SK-N-DZ (cell line): Measurements from ENCODE around the gene TNXB.
A peak's percentile ranks its signal among the peaks of the same experiment; 100 is the strongest.

Source experiments
- DNase-seq: peaks from one replicate; pipeline ENCODE4 v3.0.0-alpha.2; 2015; ENCODE audit warnings: low spot score

The TNXB gene

DNA sequence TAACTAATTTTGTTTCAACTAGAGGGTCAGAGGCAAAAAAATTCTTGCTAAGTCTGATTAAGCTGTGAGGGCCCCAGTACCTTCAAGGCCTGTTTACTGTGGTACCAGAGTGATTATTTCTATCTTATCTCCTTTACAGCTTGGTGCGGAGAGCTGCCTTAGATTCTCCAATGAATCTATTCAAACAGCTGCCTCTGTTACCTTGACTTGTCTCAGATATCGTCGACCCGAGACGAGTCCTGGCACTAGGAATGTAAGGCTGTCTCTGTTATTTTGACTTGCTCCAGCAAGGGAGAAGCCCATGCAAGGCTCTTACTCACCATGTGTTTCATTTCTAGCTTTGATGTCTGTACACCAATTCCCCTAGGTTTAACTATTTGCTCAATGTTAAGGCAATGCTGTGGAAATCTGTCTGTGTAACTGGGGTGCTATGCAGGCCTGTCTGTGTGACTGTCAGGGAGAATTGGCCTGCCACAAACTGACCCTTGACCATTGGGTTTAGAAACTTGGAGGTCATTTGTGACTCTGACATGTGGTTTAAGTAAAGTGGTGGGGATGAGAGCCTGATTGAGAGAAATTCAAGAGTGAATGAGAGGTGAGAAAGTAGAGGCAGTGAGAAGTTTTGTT is 31.4 kb upstream of the TNXB start:
- DNase-seq, result no peak

DNA sequence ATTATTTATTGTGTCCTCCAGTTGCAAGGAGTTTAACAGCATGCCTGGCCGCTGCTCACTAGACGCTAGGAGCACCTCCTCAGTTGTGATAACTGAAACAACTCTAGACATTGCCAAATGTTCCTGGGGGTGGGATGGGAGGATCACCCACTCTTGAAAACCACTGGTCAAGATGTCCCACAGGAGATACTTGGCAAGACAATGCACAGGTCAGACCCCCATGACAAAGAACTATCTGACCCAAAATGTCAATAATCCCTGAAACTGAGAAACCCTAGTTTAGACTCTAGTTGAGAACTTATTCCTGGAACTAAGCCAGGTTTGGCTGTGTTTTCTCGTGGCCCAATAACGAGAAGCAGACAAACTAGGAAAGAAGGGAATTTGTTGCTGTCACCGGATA is 30.5 kb upstream of the TNXB start:
- no peak for DNase-seq

DNA sequence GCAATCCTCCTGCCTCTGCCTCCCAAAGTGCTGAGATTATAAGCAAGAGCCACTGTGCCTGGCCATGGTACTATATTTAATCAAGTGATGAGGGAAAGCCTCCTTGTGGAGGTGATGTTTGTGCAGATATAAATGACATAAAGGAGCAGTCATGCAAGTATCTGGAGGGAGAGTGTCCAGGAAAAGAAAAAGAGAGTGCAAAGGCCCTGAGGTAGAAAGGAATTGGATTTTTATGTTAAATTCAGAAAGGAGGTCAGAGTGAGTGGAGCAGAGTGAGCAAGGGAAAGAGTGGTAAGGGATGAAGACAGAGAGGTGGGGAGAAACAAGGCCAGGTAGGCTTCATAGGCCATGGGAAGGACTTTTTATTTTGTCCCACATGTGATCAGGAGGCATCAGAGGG is 28.3 kb upstream of the TNXB start:
- DNase-seq, result no peak

DNA sequence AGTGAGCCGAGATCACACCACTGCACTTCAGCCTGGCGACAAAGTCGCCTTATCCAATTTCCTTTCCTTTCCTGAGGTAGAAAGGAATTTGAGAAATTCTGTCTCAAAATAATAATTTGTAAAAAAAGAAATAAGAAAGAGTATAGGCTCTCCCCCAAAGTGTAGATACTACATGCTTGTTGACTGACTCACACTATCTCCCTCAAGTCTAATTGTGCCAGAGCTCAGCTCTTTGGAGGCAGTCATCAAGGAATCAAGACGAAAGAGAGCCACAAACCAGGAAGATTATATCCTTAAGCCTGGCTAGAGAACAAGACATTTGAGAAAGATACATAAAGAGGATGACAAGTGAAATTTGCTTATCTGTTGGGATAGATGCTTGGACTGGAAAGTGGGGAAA is 24.6 kb upstream of the TNXB start:
- no peak for DNase-seq

DNA sequence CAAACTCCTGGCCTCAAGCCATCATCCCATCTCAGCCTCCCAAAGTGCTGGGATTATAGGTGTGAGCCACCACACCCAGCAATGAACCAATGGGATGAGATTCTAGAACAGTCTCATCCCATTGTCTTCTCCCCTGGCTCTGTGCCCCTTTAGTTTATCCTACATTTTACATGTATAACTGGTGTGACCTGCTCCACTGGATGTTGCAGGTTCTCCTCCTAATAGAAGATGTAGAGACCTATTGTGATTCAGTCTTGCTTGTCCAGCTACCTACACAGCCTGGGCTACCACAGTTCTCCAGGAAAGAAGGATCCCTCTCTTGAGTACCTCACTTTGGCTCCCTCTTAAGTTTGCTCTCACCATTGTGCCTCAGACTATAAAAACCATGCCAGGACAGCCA is 23.0 kb upstream of the TNXB start:
- no peak for DNase-seq

DNA sequence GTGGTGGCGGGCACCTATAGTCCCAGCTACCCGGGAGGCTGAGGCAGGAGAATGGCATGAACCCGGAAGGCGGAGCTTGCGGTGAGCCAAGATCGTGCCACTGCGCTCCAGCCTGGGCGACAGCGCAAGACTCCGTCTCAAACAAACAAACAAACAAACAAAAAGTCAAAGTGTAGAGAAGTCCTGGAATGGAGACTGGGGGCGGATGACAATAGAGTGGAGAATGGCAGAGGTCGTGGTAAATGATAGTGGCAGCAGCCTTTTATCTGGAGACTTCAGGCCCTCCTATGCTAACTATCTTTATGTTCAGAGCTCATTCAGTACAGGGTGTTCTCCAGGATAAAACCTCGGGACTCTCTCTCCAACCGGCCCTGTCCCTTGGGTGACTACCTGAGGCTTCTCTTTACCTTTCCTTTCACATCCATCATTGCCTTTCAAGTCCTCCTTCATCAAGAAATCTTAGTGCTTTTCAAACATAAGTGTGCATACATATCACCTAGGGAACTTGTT is 22.4 kb upstream of the TNXB start:
- DNase-seq, result no peak

DNA sequence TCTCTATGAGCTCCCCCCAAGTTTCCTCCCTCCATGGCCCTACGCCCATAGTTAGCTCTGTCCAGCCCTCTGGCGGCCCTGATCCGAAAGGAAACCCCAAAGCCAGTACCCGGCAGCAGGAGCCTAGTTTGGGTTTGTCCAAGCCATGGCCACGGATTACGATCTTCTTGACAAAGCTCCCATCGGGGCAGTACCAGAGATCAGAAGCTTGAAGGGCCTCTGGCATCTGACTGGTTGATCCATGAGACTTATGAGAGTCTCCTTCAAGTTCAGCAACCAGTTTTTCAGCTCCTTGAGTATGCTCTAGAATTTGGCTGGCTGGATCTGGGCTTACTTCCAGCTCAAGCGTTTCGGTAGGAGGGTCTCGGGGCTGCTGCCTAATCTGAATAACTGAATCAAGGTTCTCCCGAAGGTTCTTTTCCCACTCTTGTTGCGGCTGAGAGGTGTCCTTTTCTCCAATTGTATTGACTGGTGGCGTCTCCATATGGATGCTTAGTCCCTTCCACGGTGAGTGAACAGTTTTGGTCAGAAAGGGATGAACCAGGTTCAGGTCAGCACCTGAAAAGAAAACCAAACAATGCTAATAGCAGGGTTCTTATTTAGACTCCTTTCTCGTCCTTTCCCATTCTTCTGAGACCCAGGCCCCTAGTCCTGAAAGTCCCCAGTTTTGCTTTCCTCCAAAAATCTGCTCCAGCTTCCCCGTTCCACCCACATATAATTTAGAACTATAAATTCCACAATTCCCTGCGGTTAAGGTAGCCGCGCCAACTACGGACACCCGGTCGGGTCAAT is 20.4 kb upstream of the TNXB start:
- no peak for DNase-seq

DNA sequence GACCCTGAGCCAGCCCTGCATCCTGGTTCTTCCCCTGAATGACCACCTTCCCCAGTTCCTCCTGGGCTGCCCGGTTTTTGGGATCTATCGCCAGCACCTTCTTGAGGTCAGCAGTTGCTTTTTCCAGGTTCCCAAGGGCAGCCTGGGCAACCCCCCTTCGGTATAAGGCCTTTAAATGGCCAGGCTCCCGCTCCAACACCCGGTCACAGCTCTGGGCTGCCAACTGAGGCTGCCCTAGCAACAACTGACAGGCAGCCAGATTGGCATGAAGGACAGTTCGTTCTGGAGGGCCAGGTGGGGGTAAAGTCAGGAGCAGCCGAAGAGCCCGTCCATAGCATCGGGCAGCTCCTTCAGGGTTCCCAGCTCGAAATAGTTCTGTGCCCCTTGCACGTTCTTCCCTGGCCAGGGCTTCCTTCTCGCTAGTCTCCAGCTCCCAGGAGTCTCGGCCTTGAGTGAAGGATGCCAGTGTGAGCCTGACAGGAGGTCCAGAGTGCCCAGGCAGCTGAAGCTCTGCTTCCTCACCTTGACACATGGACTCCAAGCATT is 19.7 kb upstream of the TNXB start:
- no peak for DNase-seq

DNA sequence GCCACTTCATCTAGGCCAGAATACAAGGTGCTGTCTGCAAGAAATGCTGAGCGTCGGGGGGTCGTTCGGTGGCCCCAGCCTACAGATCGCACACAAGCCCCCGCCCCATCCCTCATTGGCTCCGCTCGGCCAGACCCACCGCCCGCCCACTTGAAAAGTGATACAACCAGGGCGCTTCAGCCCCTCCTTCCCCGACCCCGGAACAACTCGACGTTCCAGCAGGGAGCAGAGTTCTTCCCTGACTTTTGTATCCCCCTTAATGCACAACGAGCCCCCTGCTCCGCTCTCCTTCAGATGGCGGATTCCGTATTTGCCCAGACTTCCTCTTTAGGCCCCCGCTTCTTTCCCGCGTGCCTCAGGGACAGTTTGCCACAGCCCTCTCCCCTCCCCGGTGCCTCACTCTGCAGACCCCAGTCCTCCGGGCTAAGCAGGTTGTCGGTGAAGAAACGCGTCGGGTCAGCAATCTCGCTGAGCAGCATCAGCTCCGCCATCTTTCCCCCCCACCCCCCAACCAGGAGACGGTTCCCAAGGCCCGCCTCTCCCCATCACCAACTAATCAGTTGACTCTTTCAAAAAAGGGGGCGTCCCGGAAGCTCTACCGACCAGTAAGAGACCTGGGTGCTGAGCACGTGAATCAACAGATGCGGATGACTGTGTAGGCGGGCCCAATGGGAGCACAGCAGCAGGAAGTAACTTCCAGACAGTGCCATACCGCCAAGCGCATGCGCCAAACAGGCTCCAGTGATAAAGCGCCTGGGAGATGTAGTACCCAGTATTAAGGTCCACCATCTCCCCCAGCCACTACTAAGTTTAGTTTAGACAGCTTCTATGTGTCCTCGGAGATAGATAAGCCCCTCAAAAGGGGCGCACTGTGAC is 18.8 kb upstream of the TNXB start, which contains the start of gene ATF6B:
ATF6B (minus strand) TSS at position 530 of the 876 bp plus-strand sequence; CDS start at position 491, 39 bp downstream.
- DNase-seq, result peak; percentile 100

DNA sequence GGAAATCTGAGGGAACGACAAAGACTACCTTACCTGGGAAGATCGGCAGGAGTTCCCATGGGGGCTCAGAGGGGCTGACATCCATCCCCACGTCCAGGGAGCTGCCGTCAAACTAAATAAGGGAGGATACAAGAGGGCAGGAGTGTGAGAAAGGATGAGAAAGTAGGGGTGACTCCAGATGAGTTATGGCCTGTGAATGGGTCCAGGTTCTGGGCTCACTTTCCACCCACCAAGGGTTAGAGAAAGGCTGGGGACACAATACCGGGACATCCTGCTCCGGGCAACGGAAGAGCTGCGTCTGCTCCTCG is 18.2 kb upstream of the TNXB start:
- no peak for DNase-seq

DNA sequence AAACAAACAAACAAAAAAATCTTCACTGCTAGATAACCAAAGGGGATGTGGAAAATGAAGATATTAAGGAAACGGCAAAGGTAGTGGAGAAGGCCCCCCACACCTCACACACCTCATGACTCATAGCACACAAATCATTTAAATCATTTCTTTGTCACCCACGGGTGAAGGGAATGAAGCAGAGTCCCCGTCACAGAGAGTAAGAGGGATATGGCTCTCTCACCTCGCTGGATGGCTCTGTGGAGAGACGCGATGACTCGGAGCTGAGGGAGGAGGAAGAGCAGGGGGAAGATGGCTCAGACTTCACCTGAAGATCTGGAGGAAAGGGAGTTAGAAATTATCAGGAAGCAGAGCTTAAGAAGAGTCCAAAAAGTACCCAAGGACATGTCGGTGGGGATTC is 17.7 kb upstream of the TNXB start:
- DNase-seq, result no peak

DNA sequence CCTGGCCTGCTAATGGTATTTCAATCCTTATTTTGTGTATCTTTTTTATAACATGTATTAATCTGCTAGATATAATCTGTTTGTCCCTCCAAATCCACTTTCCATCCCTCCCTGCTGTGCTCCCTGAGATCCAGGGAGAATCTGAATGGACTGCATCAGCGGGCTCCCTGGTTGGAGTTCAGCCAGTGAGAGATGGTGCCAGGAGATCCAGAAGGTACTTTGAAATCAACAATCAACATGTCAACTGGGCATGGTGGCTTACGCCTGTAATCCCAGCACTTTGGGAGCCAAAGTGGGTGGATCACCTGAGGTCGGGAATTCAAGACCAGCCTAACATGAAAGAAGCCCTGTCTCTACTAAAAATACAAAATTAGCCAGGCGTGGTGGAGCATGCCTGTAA is 14.5 kb upstream of the TNXB start:
- no peak for DNase-seq

DNA sequence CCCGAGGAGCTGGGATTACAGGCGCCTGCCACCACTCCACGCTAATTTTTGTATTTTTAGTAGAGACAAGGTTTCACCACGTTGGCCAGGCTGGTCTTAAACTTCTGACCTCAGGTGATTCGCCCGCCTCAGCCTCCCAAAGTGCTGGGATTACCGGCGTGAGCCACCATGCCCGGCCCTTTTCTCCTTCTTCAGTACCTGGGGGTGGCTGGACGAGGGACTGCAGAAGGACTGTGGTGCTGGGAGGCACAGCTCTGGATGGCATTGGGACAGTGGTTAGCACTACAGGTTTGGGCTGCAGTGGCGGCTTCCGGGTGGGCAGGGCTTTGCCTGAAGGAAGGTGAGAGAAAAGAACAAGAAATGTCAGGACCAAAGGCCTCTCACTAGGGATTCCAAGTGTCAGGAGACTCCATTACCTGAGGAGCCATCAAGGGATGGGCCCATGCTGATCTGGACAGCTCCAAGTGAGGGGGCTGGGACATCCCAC is 11.5 kb upstream of the TNXB start:
- DNase-seq, result no peak

DNA sequence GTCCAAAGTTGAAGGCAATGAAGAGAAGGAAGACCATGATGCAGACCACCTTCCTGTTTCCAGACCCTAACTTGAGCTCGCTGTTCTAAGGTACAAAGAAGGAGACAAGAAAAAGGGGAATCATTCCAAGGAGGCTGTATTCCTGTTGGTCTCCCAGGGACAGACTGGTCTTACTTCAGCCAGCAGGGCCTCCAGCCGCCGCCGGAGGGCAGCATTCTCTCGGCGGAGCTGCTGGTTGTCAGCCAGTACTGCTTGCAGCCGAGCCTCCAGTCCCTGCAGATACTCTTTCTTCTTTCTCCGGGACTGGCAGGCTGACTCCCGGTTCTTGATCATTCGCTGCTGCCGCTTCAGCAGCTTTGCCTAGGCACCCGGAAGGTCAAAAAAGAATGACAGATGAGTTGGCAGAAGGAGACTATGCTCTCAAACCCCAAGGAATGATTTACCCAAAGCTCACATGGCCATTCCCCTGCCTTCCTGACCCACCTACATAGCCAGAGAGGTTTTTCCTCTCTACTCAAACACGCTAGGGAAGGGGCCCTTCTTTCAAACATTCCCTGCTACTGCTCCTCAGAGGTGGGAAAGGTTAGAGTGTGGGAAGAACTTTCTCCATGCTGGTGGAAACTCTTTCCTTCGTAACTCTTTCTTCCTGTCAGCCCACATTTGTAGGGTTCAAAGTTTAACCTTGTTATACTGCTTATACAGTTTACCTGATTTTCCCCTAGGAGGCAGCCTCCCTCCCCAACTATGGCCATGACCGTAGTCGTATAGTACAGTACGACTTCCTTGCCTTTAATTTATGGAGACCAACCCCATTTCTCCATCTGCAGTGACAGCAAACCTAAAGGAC is 9.9 kb upstream of the TNXB start:
- DNase-seq, result peak; percentile 73

DNA sequence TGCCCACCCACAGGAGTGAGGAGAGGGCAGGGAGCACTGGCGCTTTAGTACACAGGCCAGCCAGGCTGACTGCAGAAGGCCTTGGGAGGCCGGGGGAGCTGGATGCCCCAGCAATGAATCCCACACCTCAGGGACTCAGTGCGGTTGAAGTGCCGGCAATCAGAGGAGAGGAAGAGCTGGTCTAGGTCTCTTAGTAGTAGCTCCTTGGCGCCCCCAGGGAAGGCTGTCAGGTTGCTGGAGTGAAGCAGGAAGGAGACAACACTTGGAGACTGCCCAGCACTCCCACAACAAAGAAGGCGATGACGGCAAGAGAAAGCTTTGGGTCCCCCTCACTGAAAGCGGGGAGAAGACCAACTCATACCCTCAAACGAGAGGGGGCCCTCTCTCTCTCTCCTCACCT is 8.3 kb upstream of the TNXB start:
- no peak for DNase-seq

DNA sequence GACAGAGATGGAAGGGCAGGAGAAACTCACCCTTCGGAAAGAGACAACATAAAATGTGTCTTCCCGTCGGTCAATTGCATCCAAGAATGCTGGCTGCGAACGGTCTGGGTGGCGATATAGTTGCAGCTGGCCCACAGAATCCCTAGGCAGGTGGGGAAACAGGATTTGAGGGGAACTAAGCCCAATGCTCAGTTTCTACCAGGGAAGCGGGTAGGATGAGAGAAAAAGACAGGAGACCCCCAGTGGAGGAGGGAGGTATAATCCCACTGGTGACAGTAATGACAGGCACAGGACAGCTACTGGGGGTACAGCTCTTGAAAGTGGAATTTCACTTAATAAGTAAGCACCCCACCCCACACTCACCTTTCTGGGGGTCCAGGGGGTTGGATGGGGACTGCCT is 7.5 kb upstream of the TNXB start:
- DNase-seq, result no peak

DNA sequence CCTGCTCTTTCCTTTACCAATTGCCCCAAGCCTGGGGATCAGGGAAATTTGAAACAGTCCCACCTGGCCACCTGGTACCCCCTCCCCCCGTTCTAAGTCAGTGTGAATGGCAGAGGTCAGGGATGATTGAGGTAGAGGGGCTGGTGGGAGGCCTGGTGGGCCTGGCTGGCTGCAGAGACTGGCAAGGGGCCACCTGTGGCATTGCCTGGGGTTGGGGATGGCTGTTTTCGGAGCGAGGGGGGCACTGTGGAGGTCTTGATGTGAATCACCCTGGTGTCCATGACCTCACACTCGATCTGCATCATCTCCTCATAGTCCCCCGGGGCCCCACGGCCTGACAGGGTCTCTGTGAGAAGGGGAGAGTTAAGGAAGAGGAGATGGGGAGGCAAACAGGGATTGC is 6.5 kb upstream of the TNXB start:
- DNase-seq, result no peak

DNA sequence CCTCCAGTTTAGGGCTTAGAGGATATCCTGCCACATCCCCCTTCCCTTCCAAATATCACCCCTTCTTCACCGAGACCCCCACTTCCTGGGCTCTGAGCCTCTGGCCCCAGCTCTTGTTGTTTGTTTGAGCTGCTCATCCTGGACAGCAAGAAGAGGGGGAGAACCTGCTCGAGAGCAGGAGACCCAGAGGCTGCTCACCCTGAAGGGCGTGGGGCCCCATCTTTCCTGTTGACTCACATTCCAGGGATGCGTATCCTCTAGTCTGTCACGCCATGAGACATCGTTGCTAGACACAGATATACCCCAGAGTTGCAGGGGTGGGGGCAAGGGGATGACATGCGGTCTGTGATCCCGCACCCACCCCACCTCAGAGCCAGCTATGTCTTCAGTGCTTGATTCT is 5.7 kb upstream of the TNXB start:
- DNase-seq, result no peak

DNA sequence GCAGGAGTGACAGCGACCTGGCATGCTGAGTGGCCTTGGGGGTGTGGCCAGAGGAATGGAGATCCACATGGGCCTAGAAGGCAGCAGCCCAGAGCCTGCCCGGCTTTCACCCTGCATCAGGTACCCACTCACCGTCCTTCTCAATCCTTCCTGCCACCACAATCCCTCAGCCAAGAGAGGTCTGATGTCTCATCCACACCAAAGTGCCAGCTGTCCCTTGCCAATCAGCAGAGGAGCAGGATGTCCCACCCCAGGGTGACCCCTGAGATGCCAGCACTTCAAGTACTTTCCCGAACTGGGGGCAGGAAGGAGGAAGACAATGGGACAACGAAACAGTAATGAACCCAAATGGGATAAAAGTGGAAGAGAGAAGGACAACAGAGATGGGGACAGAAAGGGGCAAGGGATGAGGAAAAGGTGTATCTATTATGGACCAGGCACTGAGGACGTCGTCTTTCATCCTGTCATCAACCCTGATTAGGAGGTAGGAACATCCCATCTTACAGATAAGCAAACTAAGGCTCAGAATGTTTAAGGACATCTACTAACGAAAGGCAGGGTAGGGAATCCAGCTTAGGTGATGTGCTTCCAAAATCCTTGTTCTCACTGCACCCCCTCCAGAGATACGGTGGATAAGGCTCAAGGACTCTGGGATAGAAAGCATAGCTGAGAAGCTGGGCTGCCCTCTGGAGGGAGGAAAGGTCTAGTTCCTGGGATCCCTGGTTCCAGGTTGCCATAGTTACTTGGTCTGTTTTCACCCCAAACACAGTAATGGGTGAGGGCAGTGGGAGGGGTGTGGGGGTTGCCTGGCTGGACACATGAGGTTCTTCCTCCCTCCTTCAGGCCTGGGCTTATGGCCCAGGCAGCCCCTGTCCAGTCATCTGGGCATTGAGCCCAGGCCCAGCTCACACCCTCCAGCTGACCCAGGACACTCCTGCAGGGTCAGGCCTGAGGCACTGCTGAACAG is 4.5 kb upstream of the TNXB start:
- DNase-seq, result no peak
